Activated CD8-positive, alpha-beta memory T cell treated with anti-CD3 and anti-CD28 coated beads, Interleukin-2, amount 50 U/mL, for 24 hours (primary cell): Measurements from ENCODE around the gene AGPAT3.
"Not testable (repeated sequence)": the region's sequence is repeated elsewhere in the genome, so short reads cannot be mapped to it uniquely, and the experiment has no call there.

Experiments used
- DNase-seq: peaks from one replicate; pipeline ENCODE4 v3.0.0-alpha.2; 2020; ENCODE audit errors: extremely low read depth

Gene AGPAT3

GRCh38 chr21:43834146-43834905, 30.7 kb upstream of the AGPAT3 start:
- DNase-seq, result no peak

DNA sequence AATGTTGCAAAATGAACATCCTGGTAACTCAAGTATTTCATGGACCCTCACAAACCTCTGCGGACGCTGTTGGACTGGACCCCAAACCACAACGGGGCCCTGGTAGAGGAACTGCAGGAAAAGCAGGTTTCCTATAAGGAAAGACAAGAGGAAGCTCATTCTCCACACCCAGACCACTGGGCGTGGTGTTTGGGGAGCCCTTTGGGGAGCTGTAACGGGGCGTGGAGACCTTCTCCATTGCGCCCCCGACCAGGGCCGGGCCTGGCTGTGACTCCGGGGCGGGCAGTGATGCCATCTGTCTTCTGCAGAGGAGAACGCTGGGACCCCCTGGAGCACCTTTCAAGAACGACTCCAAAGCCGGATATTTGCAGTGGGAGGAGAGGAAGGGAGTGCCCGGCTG, 30.0 kb upstream of the AGPAT3 start:
- DNase-seq, result no peak

DNA sequence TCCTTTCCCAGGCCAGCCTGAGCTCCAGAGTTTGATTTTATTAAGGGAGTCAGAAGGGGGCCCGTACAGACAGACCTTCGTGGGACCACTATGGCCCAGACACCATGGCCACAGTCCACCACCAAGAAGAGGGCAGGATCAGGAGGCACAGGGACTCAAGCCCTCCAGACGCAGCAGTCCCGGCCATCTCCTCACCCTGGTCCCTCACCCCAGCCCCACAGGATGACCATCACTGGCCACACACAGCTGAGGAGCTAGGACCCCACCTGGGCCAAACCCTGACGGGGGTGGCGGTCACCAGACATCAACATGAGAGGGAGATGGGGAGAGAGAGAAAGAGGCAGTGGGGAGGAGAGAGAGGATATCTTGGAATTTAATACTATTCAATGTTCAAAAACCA, 29.2 kb upstream of the AGPAT3 start:
- no peak for DNase-seq

DNA sequence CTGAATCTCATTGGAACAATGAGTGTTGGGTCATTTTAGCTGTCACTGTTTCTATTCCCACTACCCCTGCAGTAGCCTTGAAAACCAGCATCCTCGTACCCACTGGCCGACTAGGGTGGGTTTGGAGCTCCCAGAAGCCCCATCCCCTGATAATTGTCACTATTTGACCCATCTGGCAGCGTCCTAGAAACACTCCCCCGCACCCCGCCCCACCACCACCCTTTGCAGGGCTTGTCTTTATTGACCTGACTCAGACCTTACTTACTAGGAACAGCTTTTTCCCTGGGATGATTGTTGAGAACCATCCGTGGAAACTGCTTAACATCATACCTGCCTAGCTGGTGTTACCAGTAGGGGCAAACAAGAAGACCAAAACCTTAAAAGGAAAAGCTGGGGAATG, 28.4 kb upstream of the AGPAT3 start:
- DNase-seq, result no peak

DNA sequence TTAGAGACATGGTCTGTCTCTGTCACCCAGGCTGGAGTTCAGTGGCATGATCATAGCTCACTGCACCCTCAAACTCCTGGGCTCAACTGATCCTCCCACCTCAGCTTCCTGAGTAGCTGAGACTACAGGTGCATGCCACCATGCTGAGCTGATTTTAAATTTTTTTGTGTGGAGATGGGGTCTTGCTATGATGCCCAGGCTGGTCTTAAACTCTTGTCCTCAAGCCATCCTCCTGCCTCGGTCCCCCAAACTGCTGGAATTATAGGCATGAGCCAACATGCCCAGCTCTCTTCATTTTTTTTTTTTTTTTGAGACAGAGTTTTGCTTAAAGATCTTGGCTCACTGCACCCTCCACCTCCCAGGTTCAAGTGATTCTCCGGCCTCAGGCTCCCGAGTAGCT, 24.8 kb upstream of the AGPAT3 start:
- no peak for DNase-seq

DNA sequence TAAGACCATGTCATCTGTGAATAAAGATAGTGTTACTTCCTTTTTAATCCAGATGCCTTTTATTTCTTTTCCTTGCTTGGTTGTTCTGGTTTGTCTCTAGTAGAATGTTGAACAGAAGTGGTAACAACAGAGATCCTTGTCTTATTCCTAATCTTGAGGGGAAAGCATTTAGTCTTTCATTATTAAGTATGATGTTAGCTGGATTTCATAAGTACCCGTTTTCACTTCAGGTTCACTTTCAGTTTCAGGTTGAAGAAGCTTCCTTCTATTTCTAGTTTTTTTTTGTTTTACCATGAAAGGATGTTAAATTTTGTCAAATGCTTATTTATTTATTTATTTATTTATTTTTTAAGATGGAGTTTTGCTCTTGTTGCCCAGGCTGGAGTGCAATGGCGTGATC, 22.3 kb upstream of the AGPAT3 start:
- no peak for DNase-seq

- DNase-seq, result not testable (repeated sequence)
Observed at GRCh38 chr21:43844906-43845305, 20.1 kb upstream of the AGPAT3 start.

DNA sequence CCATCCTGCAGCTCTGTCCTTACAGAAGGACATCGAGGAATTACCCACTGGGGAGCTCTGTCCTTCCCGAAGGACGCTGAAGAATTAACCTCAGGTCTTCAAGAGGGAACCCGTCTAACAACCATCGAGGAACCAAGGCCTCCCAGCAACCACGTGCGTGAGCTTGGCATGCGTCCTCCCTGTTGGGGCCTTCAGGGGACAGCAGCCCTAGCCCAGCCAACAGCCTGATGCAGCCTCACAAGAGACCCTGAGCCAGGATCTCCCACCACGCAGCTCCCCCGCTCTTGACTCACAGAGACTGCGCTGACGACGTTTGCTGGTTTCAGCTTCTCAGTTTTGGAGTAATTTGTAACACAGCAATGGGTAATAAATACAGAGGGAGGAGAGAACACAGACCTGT, 19.6 kb upstream of the AGPAT3 start:
- no peak for DNase-seq

DNA sequence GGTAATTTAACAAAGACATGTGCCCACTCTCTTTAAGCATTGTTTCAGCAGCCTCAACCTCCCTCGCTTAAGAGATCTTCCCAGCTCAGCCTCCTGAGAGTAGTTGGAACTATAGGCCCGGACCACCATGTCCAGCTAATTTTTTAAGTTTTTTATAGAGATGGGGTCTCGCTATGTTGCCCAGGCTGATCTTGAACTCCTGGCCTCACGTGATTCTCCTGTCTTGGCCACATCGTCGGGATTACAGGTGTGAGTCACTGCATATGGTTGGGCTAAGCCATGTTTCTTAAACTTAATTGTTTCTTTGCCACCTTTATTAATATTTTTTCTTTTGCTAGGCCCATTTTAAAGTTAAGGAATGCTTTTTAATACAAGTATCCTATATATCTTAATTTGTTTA, 18.6 kb upstream of the AGPAT3 start:
- DNase-seq, result no peak

DNA sequence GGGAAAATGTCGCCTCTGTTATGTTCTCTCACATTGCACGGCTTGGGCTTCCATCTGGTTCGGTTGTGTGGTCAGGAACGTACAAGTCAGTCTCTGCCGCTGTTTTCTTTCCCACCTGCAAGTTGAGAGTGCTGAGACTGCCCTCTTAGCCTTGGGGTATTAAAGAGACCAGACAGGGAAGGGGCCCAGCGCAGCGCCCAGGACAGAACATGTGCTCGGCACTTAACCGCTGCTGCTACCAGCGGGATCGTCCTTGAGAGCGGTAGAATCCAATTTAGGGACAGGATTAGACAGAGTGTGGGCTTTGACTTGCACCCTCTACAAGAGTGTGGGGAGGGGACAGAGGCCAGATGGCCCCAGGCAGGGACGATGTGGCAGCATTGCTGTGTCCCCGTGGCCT, 17.7 kb upstream of the AGPAT3 start:
- DNase-seq, result no peak

DNA sequence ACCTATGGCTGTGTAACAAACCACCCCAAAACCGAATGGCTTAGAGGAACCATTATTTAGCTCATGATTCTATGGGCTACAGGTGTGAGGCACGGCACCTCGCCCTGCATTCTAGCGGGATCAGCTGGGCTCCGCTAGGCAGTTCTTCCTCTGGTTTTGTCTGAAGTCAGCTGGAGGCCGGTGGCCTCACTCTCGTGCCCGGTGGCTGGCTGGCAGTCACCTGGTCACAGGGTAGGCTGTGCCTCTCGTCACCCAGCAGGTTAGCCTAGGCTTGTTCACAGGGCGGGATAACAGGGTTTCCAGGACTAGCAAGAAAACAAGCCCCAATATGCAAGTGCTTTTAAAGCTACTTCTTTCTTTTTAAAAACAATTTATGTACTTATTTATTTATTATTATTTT, 16.3 kb upstream of the AGPAT3 start:
- DNase-seq, result no peak

- no peak for DNase-seq
Observed at GRCh38 chr21:43849532-43850299, 15.3 kb upstream of the AGPAT3 start.

GRCh38 chr21:43850728-43851295, 14.2 kb upstream of the AGPAT3 start:
- DNase-seq, result no peak

- DNase-seq, result no peak
Observed at GRCh38 chr21:43851593-43851992, 13.4 kb upstream of the AGPAT3 start.

DNA sequence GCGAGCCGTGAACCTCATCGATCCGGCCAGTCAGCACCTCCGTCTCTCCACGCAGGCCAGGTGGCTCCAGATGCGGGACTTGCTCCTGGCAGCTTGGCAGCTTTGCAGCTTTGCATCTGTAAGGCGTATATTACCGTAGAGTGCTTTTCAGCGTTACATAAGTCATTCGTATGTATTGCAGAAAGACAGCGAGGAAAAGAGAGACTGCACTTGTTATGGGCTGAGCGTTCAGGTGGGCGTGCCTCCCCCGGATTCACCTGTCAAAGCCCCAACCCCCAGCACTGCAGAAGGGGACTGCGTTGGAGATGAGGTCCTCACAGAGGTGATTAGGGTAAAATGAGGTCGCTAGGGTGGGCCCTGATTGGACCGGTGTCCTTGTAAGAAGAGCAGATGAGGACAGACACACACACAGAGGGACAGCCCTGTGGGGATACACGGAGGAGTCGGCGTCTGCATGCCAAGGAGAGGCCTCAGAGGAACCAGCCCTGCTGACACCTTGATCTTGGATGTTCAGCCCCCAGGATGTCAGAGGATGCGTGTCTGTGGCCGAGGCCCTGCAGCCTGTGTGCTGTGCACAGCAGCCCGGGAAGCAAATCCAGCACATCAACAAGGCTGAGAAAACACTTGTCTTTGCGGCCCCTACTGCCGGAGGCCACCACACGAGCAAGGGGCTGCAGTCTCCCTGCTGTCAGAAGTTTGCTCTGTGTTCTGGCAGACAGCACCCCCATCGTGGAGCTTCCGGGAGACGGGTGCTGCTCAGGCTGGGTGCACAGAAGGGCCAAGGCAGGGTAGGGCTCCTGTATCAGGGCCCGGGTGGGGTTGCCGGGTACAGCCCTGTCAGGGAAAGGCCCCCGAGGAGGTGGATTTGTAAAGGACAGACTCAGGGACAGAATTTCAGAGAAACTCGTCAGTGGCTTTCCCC, 10.9 kb upstream of the AGPAT3 start:
- DNase-seq, result no peak

DNA sequence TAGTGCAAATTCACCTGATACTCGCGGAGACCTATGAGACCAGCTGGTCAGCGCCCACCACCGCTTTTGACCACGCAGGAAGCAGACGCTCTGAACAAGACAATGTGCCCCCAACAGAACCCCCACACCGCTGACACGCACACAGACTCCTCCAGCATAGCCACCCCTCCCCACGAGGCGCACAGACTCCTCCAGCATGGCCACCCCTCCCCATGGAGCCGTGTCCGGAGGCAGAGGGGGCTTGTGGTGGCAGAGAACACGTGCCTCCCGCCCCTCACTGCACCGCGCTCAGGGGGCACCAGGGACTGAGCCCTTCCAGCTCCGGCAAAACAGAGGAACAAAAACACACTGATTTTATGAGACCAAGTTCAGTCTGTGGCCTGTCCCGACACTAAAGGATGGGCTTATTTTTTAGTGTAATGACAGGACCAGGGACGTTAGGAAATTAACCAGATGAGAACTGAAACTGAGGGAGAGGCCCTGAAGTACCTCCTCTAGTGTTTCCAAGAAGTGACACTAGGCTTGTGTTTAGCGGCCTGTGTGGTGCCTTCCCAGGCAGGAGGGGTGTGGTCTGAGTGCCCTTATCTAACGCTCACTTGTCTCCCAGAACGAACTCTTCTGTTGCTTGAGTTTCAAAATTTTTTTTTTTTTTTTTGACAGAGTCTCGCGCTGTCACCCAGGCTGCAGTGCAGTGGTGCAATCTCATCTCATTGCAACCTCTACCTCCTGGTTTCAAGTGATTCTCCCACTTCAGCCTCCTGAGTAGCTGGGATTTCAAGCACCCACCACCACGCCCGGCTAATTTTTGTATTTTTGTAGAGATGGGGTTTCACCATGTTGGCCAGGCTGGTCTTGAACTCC, 10.0 kb upstream of the AGPAT3 start:
- no peak for DNase-seq

DNA sequence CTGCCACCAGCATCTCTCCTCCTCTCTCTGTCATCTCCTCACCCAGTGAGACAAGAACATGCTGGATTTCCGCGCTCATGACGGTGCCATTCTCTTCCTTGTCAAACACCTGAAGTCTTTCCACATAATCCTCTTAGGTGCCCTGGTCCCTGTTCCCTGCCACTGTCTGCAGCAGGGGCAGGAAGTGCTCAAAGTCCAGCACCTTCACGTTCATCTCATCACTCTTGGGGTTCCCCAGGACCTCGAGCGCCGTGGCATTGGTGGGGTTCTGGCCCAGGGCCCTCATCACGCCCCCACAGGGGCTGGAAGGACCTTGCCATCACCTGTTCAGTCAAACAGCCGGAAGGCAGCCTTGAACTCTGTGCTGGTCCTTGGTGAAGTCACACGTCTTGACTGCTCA, 9.1 kb upstream of the AGPAT3 start:
- DNase-seq, result no peak

DNA sequence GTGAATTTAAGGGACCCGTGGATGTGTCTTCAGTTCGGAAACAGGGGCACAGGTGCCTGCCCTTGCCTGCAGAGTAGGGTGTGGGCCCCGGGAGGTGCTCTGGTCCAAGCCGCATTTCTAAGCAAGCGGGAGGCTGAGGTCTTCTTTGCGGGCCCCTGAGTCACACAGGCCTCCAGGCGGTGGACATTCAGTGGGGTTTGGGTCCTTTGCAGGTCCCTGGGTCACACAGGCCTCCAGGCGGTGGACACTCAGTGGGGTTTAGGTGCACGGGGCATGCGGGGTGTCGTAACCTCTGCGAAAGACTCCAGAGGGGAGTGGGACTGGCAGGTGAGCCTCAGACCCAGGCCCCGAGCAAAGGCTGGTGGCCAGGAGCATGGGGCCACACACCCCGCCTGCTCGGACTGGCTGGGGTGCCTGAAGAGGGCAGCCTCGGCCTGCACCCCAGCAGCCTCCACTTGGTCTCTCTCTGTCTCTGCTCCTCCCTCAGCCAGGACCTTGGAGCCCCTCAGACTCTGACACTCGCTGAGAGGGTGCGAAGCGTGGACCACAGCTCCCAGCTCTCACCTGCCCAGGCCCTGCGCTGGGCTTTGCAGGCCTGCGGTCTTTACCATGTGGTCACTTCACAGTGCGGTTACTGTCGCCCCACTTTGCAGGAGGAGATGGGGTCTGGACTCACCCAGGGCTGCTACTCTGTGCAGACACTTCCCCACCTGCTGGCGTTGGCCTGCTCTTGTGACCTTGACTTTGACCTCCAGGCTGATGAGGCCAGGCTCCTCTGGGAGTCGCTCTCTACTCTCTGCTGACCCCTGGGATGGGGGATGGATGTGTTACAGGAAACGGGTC, 6.0 kb upstream of the AGPAT3 start:
- no peak for DNase-seq

- DNase-seq, result no peak
Observed at GRCh38 chr21:43859747-43860214, 5.2 kb upstream of the AGPAT3 start.

- DNase-seq, result no peak
Observed at GRCh38 chr21:43861706-43862105, 3.3 kb upstream of the AGPAT3 start.
